ENCODE results near the gene PXT1. TPM values are rescaled to one million over a fixed set of nuclear protein-coding genes. Genes with fewer than 3 reads are reported as not detected.
A peak's percentile ranks its signal among the peaks of the same experiment; 100 is the strongest.

PXT1 gene
- total RNA-seq: not detected
- long read RNA-seq: 0 reads

GRCh38 chr6:36442671-36443470 lies at the start of gene PXT1, which contains the start of gene KCTD20:
TSS of gene PXT1 (minus strand) at chr6:36442854. CDS start at chr6:36426082, 16,772 bp downstream.
TSS of gene KCTD20 (plus strand) at chr6:36443000. CDS start at chr6:36470098, 27,098 bp downstream.
- peaks cover 38% of the 10 kb centered on the region for H3K4me1 ChIP-seq
- intact Hi-C loops (cut with DNase I): no loop called here
- peak; percentile 94 for DNase-seq
- ATAC-seq: peak; percentile 94 to 95
- H3K36me3 ChIP-seq: no peaks in the 10 kb centered on the region
- H3K4me3 ChIP-seq: peak within 1 kb of the TSS; percentile 91
- no peaks in the 10 kb centered on the region for H3K27me3 ChIP-seq (ENCODE audit: low read depth)
- H3K27ac ChIP-seq: peak within 1 kb of the TSS; percentile 97
- no peaks in the 10 kb centered on the region for H3K9me3 ChIP-seq
- no peak for TF ChIP-seq CTCF (IDR thresholded peaks at IDR 0.05)

- Histone ChIP-seq H3K4me3 (no peak overlapping the region), H3K27ac (no peak overlapping the region), H3K4me1 (no peaks in the 10 kb centered on the region), H3K9me3 (no peaks in the 10 kb centered on the region), H3K36me3 (peaks cover 67% of the 10 kb centered on the region), H3K27me3 (ENCODE audit: low read depth) (no peaks in the 10 kb centered on the region)
- intact Hi-C loops (cut with DNase I): no loop called here
- ATAC-seq (no peak), DNase-seq (no peak)
- TF ChIP-seq CTCF (IDR thresholded peaks at IDR 0.05): no peak
Measured at GRCh38 chr6:36492092-36492491, 49.4 kb upstream of the PXT1 start.

GRCh38 chr6:36491378-36491965 lies 48.8 kb upstream of the PXT1 start:
- Histone ChIP-seq H3K4me1 (no peaks in the 10 kb centered on the region), H3K36me3 (peaks cover 67% of the 10 kb centered on the region), H3K9me3 (no peaks in the 10 kb centered on the region), H3K27me3 (ENCODE audit: low read depth) (no peaks in the 10 kb centered on the region), H3K4me3 (no peak overlapping the region), H3K27ac (no peak overlapping the region)
- no peak for TF ChIP-seq CTCF (IDR thresholded peaks at IDR 0.05)
- no peak for ATAC-seq
- no peak for DNase-seq
- intact Hi-C loops (cut with DNase I): no loop called here

GRCh38 chr6:36489426-36489825 lies 46.8 kb upstream of the PXT1 start:
- intact Hi-C loops (cut with DNase I): no loop called here
- H3K36me3 ChIP-seq: peaks cover 67% of the 10 kb centered on the region

GRCh38 chr6:36488221-36488620 lies 45.6 kb upstream of the PXT1 start:
- no peak for DNase-seq
- no peak for TF ChIP-seq CTCF (IDR thresholded peaks at IDR 0.05)
- no peak for ATAC-seq
- Histone ChIP-seq H3K9me3 (no peaks in the 10 kb centered on the region), H3K4me1 (no peaks in the 10 kb centered on the region), H3K27ac (no peak overlapping the region), H3K4me3 (no peak overlapping the region), H3K27me3 (ENCODE audit: low read depth) (no peaks in the 10 kb centered on the region), H3K36me3 (peaks cover 66% of the 10 kb centered on the region)
- intact Hi-C loops (cut with DNase I): no loop called here

More at GRCh38 chr6:36489426-36489825, 46.8 kb upstream of the PXT1 start:
- no peaks in the 10 kb centered on the region for H3K9me3 ChIP-seq
- no peak for TF ChIP-seq CTCF (IDR thresholded peaks at IDR 0.05)
- H3K27ac ChIP-seq: no peak overlapping the region
- no peak overlapping the region for H3K4me3 ChIP-seq
- no peaks in the 10 kb centered on the region for H3K27me3 ChIP-seq (ENCODE audit: low read depth)
- ATAC-seq (peak in 1 of 2 donors; percentile 31), DNase-seq (no peak)
- H3K4me1 ChIP-seq: no peaks in the 10 kb centered on the region

All from lower lobe of right lung (tissue), 2 donors.